A549 (cell line): Measurements from ENCODE around the gene NKTR.
"Not testable (repeated sequence)": the region's sequence is repeated elsewhere in the genome, so short reads cannot be mapped to it uniquely, and the experiment has no call there.

Experiments
- CEBPB ChIP-seq, 2 experiments: fragments of >200 bp in 1 of 2; sonication (Bioruptor Twin) in 1 of 2; formaldehyde crosslinking in 1 of 2; IDR thresholded peaks; 2 replicates each; pipeline ENCODE4 v1.6.1; 2012 to 2016
- ESRRA ChIP-seq: fragments of 150-350 bp; IDR thresholded peaks from 2 replicates; pipeline ENCODE4 v1.6.1; 2014; ENCODE audit warnings: mild to moderate bottlenecking, low read length, borderline replicate concordance
- MAZ ChIP-seq: fragments of 150-350 bp; IDR thresholded peaks from 2 replicates; pipeline ENCODE4 v1.6.1; 2014; ENCODE audit warnings: antibody characterized with exemption, low read depth, low read length, borderline replicate concordance
- POLR2A ChIP-seq: IDR thresholded peaks from 2 replicates; pipeline ENCODE4 v1.6.1; 2012; ENCODE audit warnings: mild to moderate bottlenecking, low read length
- RAD21 ChIP-seq, 2 experiments: fragments of >200 bp in 1 of 2; sonication (Bioruptor Twin) in 1 of 2; formaldehyde crosslinking in 1 of 2; IDR thresholded peaks in 1 of 2; conservative IDR thresholded peaks in 1 of 2; 2 replicates in 1 of 2; 3 replicates in 1 of 2; pipeline ENCODE4 v1.6.1; 2012 to 2018; ENCODE audit warnings: inconsistent platforms in 1 of 2
- RNF2 ChIP-seq: fragments of 200-600 bp; sonication (generic); IDR thresholded peaks from 2 replicates; pipeline ENCODE4 v1.6.1; 2016; ENCODE audit warnings: low read depth, mild to moderate bottlenecking, antibody characterized with exemption, moderate library complexity, borderline replicate concordance
- SMC3 ChIP-seq: fragments of >200 bp; sonication (Bioruptor Twin); formaldehyde crosslinking; IDR thresholded peaks from 3 replicates; pipeline ENCODE4 v1.6.1; 2018; ENCODE audit warnings: inconsistent platforms
- TF ChIP-seq, protein P1 (sequence below): fragments of >200 bp; sonication (Bioruptor Twin); formaldehyde crosslinking; IDR thresholded peaks from 3 replicates; pipeline ENCODE4 v1.5.1; 2016
- TF ChIP-seq, protein P2 (sequence below): fragments of 250-450 bp; sonication (Bioruptor Pico); IDR thresholded peaks from 2 replicates; pipeline ENCODE4 v1.5.0; 2020; ENCODE audit warnings: low read depth, mild to moderate bottlenecking, moderate library complexity
- TF ChIP-seq, protein P3 (sequence below): fragments of >200 bp; sonication (Bioruptor Twin); formaldehyde crosslinking; IDR thresholded peaks from 3 replicates; pipeline ENCODE4 v1.6.1; 2016
- TF ChIP-seq, protein P4 (sequence below): fragments of 250-450 bp; sonication (Bioruptor Pico); IDR thresholded peaks from 2 replicates; pipeline ENCODE4 v1.5.0; 2021; ENCODE audit warnings: mild to moderate bottlenecking, moderate library complexity, borderline replicate concordance
- TF ChIP-seq, protein P5 (sequence below): IDR thresholded peaks from 2 replicates; pipeline ENCODE4 v1.6.1; 2012

DNA sequence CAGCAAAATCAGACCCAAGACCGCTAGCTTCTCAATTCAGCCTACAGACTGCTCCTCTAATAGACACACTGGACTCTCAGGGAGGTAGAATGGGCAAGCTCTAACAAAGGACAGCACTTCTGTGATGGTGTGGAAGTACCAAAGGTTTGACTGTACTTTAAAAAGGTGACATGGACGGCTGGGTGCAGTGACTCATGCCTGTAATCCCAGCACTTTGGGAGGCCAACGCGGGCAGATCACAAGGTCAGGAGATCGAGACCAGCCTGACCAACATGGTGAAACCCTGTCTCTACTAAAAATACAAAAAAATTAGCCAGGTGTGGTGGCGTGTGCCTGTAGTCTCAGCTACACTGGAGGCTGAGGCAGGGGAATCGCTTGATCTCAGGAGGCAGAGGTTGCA is 3.4 kb upstream of the NKTR start:
- TF ChIP-seq, protein P1, sequence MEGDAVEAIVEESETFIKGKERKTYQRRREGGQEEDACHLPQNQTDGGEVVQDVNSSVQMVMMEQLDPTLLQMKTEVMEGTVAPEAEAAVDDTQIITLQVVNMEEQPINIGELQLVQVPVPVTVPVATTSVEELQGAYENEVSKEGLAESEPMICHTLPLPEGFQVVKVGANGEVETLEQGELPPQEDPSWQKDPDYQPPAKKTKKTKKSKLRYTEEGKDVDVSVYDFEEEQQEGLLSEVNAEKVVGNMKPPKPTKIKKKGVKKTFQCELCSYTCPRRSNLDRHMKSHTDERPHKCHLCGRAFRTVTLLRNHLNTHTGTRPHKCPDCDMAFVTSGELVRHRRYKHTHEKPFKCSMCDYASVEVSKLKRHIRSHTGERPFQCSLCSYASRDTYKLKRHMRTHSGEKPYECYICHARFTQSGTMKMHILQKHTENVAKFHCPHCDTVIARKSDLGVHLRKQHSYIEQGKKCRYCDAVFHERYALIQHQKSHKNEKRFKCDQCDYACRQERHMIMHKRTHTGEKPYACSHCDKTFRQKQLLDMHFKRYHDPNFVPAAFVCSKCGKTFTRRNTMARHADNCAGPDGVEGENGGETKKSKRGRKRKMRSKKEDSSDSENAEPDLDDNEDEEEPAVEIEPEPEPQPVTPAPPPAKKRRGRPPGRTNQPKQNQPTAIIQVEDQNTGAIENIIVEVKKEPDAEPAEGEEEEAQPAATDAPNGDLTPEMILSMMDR, result not testable (repeated sequence)
- TF ChIP-seq, protein P2, sequence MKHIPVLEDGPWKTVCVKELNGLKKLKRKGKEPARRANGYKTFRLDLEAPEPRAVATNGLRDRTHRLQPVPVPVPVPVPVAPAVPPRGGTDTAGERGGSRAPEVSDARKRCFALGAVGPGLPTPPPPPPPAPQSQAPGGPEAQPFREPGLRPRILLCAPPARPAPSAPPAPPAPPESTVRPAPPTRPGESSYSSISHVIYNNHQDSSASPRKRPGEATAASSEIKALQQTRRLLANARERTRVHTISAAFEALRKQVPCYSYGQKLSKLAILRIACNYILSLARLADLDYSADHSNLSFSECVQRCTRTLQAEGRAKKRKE (CRISPR knock-in tag), result not testable (repeated sequence)
- TF ChIP-seq, protein P3, sequence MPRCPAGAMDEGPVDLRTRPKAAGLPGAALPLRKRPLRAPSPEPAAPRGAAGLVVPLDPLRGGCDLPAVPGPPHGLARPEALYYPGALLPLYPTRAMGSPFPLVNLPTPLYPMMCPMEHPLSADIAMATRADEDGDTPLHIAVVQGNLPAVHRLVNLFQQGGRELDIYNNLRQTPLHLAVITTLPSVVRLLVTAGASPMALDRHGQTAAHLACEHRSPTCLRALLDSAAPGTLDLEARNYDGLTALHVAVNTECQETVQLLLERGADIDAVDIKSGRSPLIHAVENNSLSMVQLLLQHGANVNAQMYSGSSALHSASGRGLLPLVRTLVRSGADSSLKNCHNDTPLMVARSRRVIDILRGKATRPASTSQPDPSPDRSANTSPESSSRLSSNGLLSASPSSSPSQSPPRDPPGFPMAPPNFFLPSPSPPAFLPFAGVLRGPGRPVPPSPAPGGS, result not testable (repeated sequence)
- not testable (repeated sequence) for TF ChIP-seq MAZ; RNF2; CEBPB (IDR thresholded peaks at IDR 0.05); POLR2A; RAD21 (conservative IDR thresholded peaks at IDR 0.05 in 1 of 2, IDR thresholded peaks at IDR 0.05 in 1 of 2); ESRRA; SMC3
- TF ChIP-seq, protein P4, sequence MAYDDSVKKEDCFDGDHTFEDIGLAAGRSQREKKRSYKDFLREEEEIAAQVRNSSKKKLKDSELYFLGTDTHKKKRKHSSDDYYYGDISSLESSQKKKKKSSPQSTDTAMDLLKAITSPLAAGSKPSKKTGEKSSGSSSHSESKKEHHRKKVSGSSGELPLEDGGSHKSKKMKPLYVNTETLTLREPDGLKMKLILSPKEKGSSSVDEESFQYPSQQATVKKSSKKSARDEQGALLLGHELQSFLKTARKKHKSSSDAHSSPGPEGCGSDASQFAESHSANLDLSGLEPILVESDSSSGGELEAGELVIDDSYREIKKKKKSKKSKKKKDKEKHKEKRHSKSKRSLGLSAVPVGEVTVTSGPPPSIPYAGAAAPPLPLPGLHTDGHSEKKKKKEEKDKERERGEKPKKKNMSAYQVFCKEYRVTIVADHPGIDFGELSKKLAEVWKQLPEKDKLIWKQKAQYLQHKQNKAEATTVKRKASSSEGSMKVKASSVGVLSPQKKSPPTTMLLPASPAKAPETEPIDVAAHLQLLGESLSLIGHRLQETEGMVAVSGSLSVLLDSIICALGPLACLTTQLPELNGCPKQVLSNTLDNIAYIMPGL (CRISPR knock-in tag), result not testable (repeated sequence)
- TF ChIP-seq, protein P5, sequence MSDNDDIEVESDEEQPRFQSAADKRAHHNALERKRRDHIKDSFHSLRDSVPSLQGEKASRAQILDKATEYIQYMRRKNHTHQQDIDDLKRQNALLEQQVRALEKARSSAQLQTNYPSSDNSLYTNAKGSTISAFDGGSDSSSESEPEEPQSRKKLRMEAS, result not testable (repeated sequence)
